PFSK-1 (cell line): ENCODE data around the gene KHDC4.

Experiments
- FOXP2 ChIP-seq: optimal IDR thresholded peaks from 2 replicates; pipeline ENCODE3; 2011; ENCODE audit warnings: borderline replicate concordance, control low read depth, inconsistent platforms; ENCODE audit not compliant: insufficient read depth; ENCODE audit errors: extremely low read length, extremely low read depth
- POLR2AphosphoS5 ChIP-seq: IDR thresholded peaks from 2 replicates; pipeline ENCODE4 v1.6.1; 2012; ENCODE audit warnings: low read depth, mild to moderate bottlenecking, control low read depth, low read length, moderate library complexity
- SIN3A ChIP-seq: IDR thresholded peaks from 2 replicates; pipeline ENCODE4 v1.6.1; 2012; ENCODE audit warnings: mild to moderate bottlenecking, low read length, moderate library complexity, borderline replicate concordance; ENCODE audit not compliant: insufficient read depth
- TAF1 ChIP-seq: IDR thresholded peaks from 2 replicates; pipeline ENCODE4 v1.6.1; 2012; ENCODE audit warnings: low read length, control low read depth, borderline replicate concordance; ENCODE audit not compliant: insufficient read depth
- TF ChIP-seq, protein P1 (sequence below), 2 experiments: IDR thresholded peaks; 2 replicates each; pipeline versions ENCODE4 v1.6.1 to v1.8.0; 2011 to 2012; ENCODE audit warnings: low read depth in 2 of 2, low read length in 2 of 2, control low read depth in 1 of 2, inconsistent platforms in 1 of 2, mild to moderate bottlenecking in 1 of 2, moderate library complexity in 1 of 2; ENCODE audit not compliant: insufficient read depth in 1 of 2

The KHDC4 gene

DNA sequence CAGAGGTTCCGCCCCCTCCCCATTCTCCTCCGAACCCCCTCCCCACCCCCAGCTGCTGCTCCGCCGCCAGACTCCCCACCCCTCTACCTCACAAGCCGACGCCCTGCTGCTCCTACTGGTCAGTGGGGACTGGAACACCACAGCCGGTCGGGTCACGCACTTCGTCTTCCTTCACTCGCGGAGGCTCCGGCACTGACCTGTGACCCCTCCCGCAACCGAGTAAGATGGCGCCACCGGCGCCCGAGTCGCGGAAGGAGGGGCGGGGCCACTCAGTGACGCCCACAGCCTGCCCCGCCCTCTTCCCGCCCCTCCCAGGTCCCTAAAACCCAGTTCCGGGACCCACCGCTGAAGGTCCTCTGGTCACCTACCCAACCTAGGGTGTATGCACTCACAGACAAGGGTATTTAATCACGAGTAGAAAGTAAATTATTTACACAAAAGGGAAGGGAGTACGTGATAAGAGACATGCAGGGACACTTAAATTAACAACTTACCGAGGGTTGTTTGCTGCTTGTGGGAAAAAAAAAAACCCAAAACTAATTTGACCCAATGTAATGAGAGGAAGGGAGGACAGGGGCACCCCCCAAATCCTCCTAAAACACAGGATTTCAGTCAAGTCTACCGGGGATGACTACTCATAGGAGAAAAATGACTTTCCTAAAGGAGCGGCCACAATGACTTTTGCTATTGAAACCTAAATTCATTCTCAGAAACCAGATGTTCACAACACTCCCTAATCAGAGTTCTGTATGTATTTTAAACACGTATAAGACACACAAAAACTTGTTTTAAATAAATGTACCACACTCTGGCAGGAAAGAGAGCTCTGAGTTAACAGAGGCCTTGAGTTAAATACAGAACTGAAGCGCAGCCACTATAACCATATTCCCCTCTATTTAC lies 22.8 kb downstream of the KHDC4 start, which contains the start of gene RIT1:
Gene RIT1 (minus strand): TSS at position 194 of the 900 bp plus-strand sequence. CDS start 588 bp downstream, outside the sequence.
- TF ChIP-seq POLR2AphosphoS5, result peak; percentile 73
- TF ChIP-seq FOXP2, result peak; percentile 35
- TF ChIP-seq SIN3A, result peak; percentile 90
- 0 out of 2 replicates have a peak, but pooled peaks have one; percentile 47 for TF ChIP-seq TAF1
- TF ChIP-seq, protein P1, sequence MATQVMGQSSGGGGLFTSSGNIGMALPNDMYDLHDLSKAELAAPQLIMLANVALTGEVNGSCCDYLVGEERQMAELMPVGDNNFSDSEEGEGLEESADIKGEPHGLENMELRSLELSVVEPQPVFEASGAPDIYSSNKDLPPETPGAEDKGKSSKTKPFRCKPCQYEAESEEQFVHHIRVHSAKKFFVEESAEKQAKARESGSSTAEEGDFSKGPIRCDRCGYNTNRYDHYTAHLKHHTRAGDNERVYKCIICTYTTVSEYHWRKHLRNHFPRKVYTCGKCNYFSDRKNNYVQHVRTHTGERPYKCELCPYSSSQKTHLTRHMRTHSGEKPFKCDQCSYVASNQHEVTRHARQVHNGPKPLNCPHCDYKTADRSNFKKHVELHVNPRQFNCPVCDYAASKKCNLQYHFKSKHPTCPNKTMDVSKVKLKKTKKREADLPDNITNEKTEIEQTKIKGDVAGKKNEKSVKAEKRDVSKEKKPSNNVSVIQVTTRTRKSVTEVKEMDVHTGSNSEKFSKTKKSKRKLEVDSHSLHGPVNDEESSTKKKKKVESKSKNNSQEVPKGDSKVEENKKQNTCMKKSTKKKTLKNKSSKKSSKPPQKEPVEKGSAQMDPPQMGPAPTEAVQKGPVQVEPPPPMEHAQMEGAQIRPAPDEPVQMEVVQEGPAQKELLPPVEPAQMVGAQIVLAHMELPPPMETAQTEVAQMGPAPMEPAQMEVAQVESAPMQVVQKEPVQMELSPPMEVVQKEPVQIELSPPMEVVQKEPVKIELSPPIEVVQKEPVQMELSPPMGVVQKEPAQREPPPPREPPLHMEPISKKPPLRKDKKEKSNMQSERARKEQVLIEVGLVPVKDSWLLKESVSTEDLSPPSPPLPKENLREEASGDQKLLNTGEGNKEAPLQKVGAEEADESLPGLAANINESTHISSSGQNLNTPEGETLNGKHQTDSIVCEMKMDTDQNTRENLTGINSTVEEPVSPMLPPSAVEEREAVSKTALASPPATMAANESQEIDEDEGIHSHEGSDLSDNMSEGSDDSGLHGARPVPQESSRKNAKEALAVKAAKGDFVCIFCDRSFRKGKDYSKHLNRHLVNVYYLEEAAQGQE (IDR thresholded peaks at IDR 0.05; ENCODE audit: insufficient read depth in 1 of 2, low read depth in 2 of 2, low read length in 2 of 2), result no peak

DNA sequence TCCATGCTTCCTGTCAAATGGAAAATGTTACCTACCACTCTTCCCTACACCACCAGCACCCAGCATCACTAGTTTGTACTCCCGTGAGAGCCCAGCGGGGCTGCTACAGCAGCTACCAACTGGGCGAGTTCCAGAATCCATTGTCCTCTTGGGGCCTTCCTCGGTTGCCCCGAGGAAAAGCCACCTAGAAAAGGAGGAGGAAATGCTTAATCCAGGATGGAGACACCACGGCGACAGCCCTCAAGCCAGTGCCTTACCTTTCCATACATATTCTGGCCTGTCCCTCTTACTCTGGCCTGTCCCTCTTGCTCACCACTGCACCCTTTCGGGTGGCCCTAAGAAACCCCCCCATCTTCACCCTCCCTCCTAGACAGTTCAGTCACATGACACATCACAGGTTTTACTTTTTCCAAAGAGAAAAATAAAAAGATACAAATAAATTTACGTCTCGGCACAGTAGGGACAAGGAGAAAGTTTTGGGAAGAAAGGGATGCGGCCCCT lies 23.5 kb downstream of the KHDC4 start:
- TF ChIP-seq POLR2AphosphoS5, result no peak

DNA sequence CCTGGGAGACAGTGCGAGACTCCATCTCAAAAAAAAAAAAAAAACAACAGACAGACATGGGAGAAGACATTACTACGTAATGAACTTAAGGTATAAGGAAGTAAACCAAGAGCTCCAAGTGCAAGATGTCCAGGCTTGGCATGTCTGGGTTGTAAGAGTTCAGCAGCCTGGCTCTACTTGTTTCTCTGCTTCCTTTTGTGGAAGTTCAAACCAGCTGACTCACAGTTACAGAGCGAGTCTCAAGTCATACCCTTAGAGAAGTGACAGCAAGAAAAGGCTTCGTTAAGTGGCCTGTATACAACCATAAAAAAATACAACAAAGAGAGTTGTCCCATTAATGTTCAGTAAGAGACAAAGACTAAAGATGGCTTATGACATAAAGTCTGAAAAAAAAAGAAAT lies 24.3 kb downstream of the KHDC4 start:
- TF ChIP-seq POLR2AphosphoS5 (no peak), SIN3A (no peak), FOXP2 (no peak), TAF1 (no peak)
- TF ChIP-seq, protein P1 (IDR thresholded peaks at IDR 0.05; ENCODE audit: insufficient read depth in 1 of 2, low read depth in 2 of 2, low read length in 2 of 2), result no peak

DNA sequence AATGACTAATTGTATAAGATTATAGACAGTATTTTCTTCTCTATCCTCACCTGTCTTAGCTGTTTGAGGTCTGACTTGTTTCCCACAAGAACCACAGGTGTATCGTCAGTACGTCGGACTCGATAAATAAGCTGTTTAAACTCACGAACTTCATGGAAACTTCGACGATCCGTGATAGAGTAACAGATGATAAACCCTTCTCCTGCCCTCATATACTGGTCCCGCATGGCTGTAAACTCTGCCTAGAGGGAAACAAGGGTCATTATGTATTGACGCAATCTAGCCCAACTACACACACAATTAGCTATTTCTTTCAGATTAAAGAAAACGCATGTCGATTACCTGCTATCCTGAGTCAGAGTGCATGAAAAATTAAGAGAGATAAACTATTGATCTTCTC lies 30.0 kb downstream of the KHDC4 start:
- TF ChIP-seq FOXP2 (no peak), TAF1 (no peak), SIN3A (no peak), POLR2AphosphoS5 (no peak)
- TF ChIP-seq, protein P1 (IDR thresholded peaks at IDR 0.05; ENCODE audit: insufficient read depth in 1 of 2, low read depth in 2 of 2, low read length in 2 of 2), result no peak

DNA sequence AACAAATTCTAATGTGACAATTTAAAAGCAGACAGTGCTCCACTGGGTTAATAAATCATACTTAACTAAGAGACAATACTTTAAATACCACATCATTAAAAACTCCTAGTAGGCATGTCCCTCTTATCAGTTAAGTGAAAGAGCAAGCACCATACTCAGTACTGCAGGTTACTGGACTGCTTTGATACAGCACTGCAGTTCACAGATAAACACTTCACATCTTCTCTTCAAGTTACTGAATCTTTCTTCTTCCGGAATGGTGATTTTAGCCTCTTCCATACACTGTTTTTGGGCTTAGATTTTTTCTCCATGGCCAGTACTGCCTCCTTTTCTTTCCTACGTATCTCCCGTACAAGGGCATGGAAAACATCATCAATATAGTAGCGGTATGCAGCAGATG lies 34.1 kb downstream of the KHDC4 start:
- TF ChIP-seq FOXP2, result no peak
- TF ChIP-seq POLR2AphosphoS5, result no peak
- no peak for TF ChIP-seq TAF1
- TF ChIP-seq, protein P1 (IDR thresholded peaks at IDR 0.05; ENCODE audit: insufficient read depth in 1 of 2, low read depth in 2 of 2, low read length in 2 of 2), result no peak
- TF ChIP-seq SIN3A, result no peak
